IMR-90 (cell line): ENCODE measurements around the gene SUPT3H.
"Not testable (repeated sequence)": the region's sequence is repeated elsewhere in the genome, so short reads cannot be mapped to it uniquely, and the experiment has no call there.

ENCODE experiments used
- CTCF ChIP-seq: conservative IDR thresholded peaks from 2 replicates; pipeline ENCODE4 v1.5.1; 2012; ENCODE audit warnings: mild to moderate bottlenecking, low read depth, low read length, improper control_type of control experiment
- MAZ ChIP-seq: IDR thresholded peaks from 2 replicates; pipeline ENCODE4 v1.6.1; 2012; ENCODE audit warnings: low read depth, mild to moderate bottlenecking, low read length, improper control_type of control experiment, moderate library complexity, borderline replicate concordance
- POLR2A ChIP-seq: IDR thresholded peaks from 2 replicates; pipeline ENCODE4 v1.6.1; 2012; ENCODE audit warnings: mild to moderate bottlenecking, low read depth, low read length
- RFX5 ChIP-seq: IDR thresholded peaks from 2 replicates; pipeline ENCODE4 v1.8.0; 2012; ENCODE audit warnings: low read depth, mild to moderate bottlenecking, low read length, moderate library complexity
- USF2 ChIP-seq: fragments of 150-350 bp; IDR thresholded peaks from 2 replicates; pipeline ENCODE4 v1.6.1; 2017; ENCODE audit warnings: mild to moderate bottlenecking, antibody characterized with exemption, low read length, low read depth
- TF ChIP-seq, protein P1 (sequence below): fragments of 150-350 bp; IDR thresholded peaks from 2 replicates; pipeline ENCODE4 v1.6.1; 2016; ENCODE audit warnings: low read depth, mild to moderate bottlenecking, low read length, moderate library complexity, borderline replicate concordance

DNA sequence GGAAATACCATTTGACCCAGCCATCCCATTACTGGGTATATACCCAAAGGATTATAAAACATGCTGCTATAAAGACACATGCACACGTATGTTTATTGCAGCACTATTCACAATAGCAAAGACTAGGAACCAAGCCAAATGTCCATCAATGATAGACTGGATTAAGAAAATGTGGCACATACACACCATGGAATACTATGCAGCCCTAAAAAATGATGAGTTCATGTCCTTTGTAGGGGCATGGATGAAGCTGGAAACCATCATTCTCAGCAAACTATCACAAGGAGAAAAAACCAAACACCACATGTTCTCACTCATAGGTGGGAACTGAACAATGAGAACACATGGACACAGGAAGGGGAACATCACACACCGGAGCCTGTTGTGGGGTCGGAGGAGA is 91.0 kb downstream of the SUPT3H start:
- TF ChIP-seq CTCF, RFX5, USF2, POLR2A, MAZ: not testable (repeated sequence)
- TF ChIP-seq, protein P1, sequence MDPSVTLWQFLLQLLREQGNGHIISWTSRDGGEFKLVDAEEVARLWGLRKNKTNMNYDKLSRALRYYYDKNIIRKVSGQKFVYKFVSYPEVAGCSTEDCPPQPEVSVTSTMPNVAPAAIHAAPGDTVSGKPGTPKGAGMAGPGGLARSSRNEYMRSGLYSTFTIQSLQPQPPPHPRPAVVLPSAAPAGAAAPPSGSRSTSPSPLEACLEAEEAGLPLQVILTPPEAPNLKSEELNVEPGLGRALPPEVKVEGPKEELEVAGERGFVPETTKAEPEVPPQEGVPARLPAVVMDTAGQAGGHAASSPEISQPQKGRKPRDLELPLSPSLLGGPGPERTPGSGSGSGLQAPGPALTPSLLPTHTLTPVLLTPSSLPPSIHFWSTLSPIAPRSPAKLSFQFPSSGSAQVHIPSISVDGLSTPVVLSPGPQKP: not testable (repeated sequence)
